Inflammatory macrophage treated with lipopolysaccharide for 4 hours (primary cell): ENCODE measurements around the gene TRIM47.

ENCODE experiments used
- DNase-seq: peaks from one replicate; pipeline ENCODE4 v3.0.0-alpha.2; 2020

The TRIM47 gene

GRCh38 chr17:75906143-75906884 lies 27.9 kb upstream of the TRIM47 start:
- no peak for DNase-seq

- peak; percentile 87 for DNase-seq
Observed at GRCh38 chr17:75904749-75905521, 26.6 kb upstream of the TRIM47 start, which contains the start of gene MRPL38. Gene MRPL38, minus strand, starts transcription at chr17:75904884. Its CDS starts 9 bp downstream, at chr17:75904875.

GRCh38 chr17:75902406-75902805 lies 24.0 kb upstream of the TRIM47 start:
- DNase-seq = no peak

GRCh38 chr17:75901727-75902126 lies 23.3 kb upstream of the TRIM47 start:
- no peak for DNase-seq

GRCh38 chr17:75900691-75901533 lies 22.5 kb upstream of the TRIM47 start:
- DNase-seq = no peak

GRCh38 chr17:75899767-75900468 lies 21.5 kb upstream of the TRIM47 start:
- DNase-seq = no peak

GRCh38 chr17:75899353-75899752 lies 21.0 kb upstream of the TRIM47 start:
- DNase-seq = no peak

GRCh38 chr17:75898791-75899190 lies 20.4 kb upstream of the TRIM47 start:
- no peak for DNase-seq

GRCh38 chr17:75898065-75898464 lies 19.7 kb upstream of the TRIM47 start:
- DNase-seq = no peak

GRCh38 chr17:75897160-75898019 lies 19.0 kb upstream of the TRIM47 start:
- no peak for DNase-seq

- DNase-seq = peak; percentile 87
Observed at GRCh38 chr17:75896415-75897159, 18.2 kb upstream of the TRIM47 start, which contains the start of gene TRIM65. Gene TRIM65, minus strand, starts transcription at chr17:75896951. Its CDS starts 14 bp downstream, at chr17:75896937.

- DNase-seq = peak; percentile 45
Observed at GRCh38 chr17:75895370-75896155, 17.2 kb upstream of the TRIM47 start.

GRCh38 chr17:75894049-75894733 lies 15.8 kb upstream of the TRIM47 start:
- no peak for DNase-seq

- DNase-seq = no peak
Observed at GRCh38 chr17:75893305-75894048, 15.1 kb upstream of the TRIM47 start.

- no peak for DNase-seq
Observed at GRCh38 chr17:75892556-75893224, 14.3 kb upstream of the TRIM47 start.

- DNase-seq = no peak
Observed at GRCh38 chr17:75891605-75892555, 13.5 kb upstream of the TRIM47 start.
